Measurements from ENCODE around the gene MFSD2B.

- TF ChIP-seq CTCF (IDR thresholded peaks at IDR 0.05) (no peak), EZH2phosphoT487 (IDR thresholded peaks at IDR 0.05) (no peak), EZH2 (IDR thresholded peaks at IDR 0.05) (no peak)
Measured at GRCh38 chr2:24047703-24048033, 37.8 kb downstream of the MFSD2B start.
